WTC11 (cell line): ENCODE measurements around the gene RBM3. TPM values are rescaled to one million over a fixed set of nuclear protein-coding genes. Genes with fewer than 3 reads are reported as not detected.

ENCODE experiments used
- ATAC-seq: fragments of 200-7000 bp; cut with Tn5 transposase; 2 replicates; pipeline ENCODE4 v1.10.0; 2021; ENCODE audit warnings: mild to moderate bottlenecking, moderate library complexity
- CTCF ChIA-PET: fragments of 300-600 bp; sonication (Branson Sonifier 250); formaldehyde crosslinking; loops from one replicate; lab custom pipeline; 2021; ENCODE audit warnings: antibody characterized with exemption; lab: Charles Lee
- POLR2A ChIA-PET: fragments of 350-600 bp; sonication (Branson Sonifier 250); formaldehyde crosslinking; loops from one replicate; lab custom pipeline; 2021; ENCODE audit warnings: antibody characterized with exemption; lab: Charles Lee
- DNase-seq: peaks from one replicate; pipeline ENCODE4 v3.0.0; 2021; ENCODE audit warnings: low spot score
- H3K27ac Mint-ChIP-seq: 2 replicates; pipeline ENCODE4 v1.8.0; 2021; ENCODE audit warnings: mixed read lengths
- H3K27me3 Mint-ChIP-seq: 2 replicates; pipeline ENCODE4 v1.8.0; 2021; ENCODE audit warnings: low read depth, mild to moderate bottlenecking, moderate library complexity, mixed read lengths
- H3K36me3 Mint-ChIP-seq: 2 replicates; pipeline ENCODE4 v1.8.0; 2021; ENCODE audit warnings: mixed read lengths
- H3K4me1 Mint-ChIP-seq: 2 replicates; pipeline ENCODE4 v1.8.0; 2022; ENCODE audit warnings: mixed read lengths
- H3K4me3 Mint-ChIP-seq: 2 replicates; pipeline ENCODE4 v1.8.0; 2021; ENCODE audit warnings: mild to moderate bottlenecking, moderate library complexity, mixed read lengths
- H3K9me3 Mint-ChIP-seq: 2 replicates; pipeline ENCODE4 v1.8.0; 2021; ENCODE audit warnings: mixed read lengths
- CBFB ChIP-seq: sonication (generic); formaldehyde crosslinking; IDR thresholded peaks from 2 replicates; pipeline ENCODE4 v1.8.1; 2022; ENCODE audit warnings: mild to moderate bottlenecking, low read depth, missing genetic modification reagents
- CREM ChIP-seq: sonication (generic); formaldehyde crosslinking; IDR thresholded peaks from 2 replicates; pipeline ENCODE4 v1.8.1; 2022; ENCODE audit warnings: mild to moderate bottlenecking, missing genetic modification reagents, moderate library complexity
- FOXP1 ChIP-seq: sonication (generic); formaldehyde crosslinking; IDR thresholded peaks from 2 replicates; pipeline ENCODE4 v1.8.0; 2022; ENCODE audit warnings: missing genetic modification reagents, mild to moderate bottlenecking, moderate library complexity, borderline replicate concordance
- GABPB1 ChIP-seq: sonication (generic); formaldehyde crosslinking; IDR thresholded peaks from 2 replicates; pipeline ENCODE4 v1.8.1; 2023; ENCODE audit warnings: mild to moderate bottlenecking, missing genetic modification reagents
- RORB ChIP-seq: fragments of 250-450 bp; sonication (Bioruptor Pico); IDR thresholded peaks from 2 replicates; pipeline ENCODE4 v1.9.0; 2021; ENCODE audit warnings: mild to moderate bottlenecking
- SMAD3 ChIP-seq: sonication (generic); formaldehyde crosslinking; IDR thresholded peaks from 2 replicates; pipeline ENCODE4 v1.8.0; 2022; ENCODE audit warnings: missing genetic modification reagents, mild to moderate bottlenecking, borderline replicate concordance
- ZNF138 ChIP-seq: sonication (generic); formaldehyde crosslinking; conservative IDR thresholded peaks from 2 replicates; pipeline ENCODE4 v1.8.1; 2022; ENCODE audit warnings: mild to moderate bottlenecking, moderate library complexity, missing genetic modification reagents
- ZNF219 ChIP-seq: sonication (generic); formaldehyde crosslinking; IDR thresholded peaks from 2 replicates; pipeline ENCODE4 v1.8.0; 2023; ENCODE audit warnings: missing genetic modification reagents, mild to moderate bottlenecking, borderline replicate concordance
- ZNF416 ChIP-seq: fragments of 250-450 bp; sonication (Bioruptor Pico); IDR thresholded peaks from 2 replicates; pipeline ENCODE4 v1.9.0; 2021; ENCODE audit warnings: mild to moderate bottlenecking, inconsistent platforms
- total RNA-seq: library from RNA; stranded (reverse); gene quantifications from 3 replicates; pipeline ENCODE4 v1.2.3, GENCODE V29; 2021
- TF ChIP-seq, protein P1 (sequence below): sonication (generic); formaldehyde crosslinking; IDR thresholded peaks from 2 replicates; pipeline ENCODE4 v1.8.1; 2022; ENCODE audit warnings: low read depth, missing genetic modification reagents, borderline replicate concordance
- TF ChIP-seq, protein P2 (sequence below): sonication (generic); formaldehyde crosslinking; IDR thresholded peaks from 2 replicates; pipeline ENCODE4 v1.8.0; 2022; ENCODE audit warnings: mild to moderate bottlenecking, missing genetic modification reagents
- TF ChIP-seq, protein P3 (sequence below): sonication (generic); formaldehyde crosslinking; IDR thresholded peaks from 2 replicates; pipeline ENCODE4 v1.8.1; 2023; ENCODE audit warnings: mild to moderate bottlenecking, missing genetic modification reagents, moderate library complexity
- TF ChIP-seq, protein P4 (sequence below): sonication (generic); formaldehyde crosslinking; IDR thresholded peaks from 2 replicates; pipeline ENCODE4 v1.8.0; 2022; ENCODE audit warnings: mild to moderate bottlenecking, missing genetic modification reagents
- TF ChIP-seq, protein P5 (sequence below): sonication (generic); formaldehyde crosslinking; IDR thresholded peaks from 2 replicates; pipeline ENCODE4 v1.8.1; 2023; ENCODE audit warnings: mild to moderate bottlenecking, missing genetic modification reagents, borderline replicate concordance
- TF ChIP-seq, protein P6 (sequence below): fragments of 250-450 bp; sonication (Bioruptor Pico); conservative IDR thresholded peaks from 2 replicates; pipeline ENCODE4 v1.9.0; 2021; ENCODE audit warnings: mild to moderate bottlenecking
- TF ChIP-seq, protein P7 (sequence below): sonication (generic); formaldehyde crosslinking; IDR thresholded peaks from 2 replicates; pipeline ENCODE4 v1.8.0; 2023; ENCODE audit warnings: missing genetic modification reagents
- TF ChIP-seq, protein P8 (sequence below): sonication (generic); formaldehyde crosslinking; conservative IDR thresholded peaks from 2 replicates; pipeline ENCODE4 v1.8.1; 2023; ENCODE audit warnings: mild to moderate bottlenecking, low read depth, missing genetic modification reagents, moderate library complexity

The RBM3 gene
- total RNA-seq, 1 experiment from 2014 or later: 148 TPM

DNA sequence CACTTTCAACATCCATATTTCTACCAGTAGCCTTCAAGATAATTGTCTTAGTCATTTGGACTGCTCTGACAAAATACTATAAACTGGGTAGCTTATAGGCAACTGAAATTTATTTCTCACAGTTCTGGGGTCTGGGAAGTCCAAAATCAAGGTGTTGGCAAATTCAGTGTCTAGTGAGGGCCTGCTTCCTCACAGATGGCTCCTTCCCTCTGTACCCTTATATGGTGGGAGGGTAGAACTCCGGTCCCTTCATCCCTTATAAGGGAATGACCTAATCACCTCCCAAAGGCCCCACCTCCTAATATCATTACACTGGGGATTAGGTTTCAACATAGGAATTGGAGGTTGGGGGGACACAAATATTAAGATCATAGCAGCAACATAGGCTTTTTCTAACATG is 42.1 kb upstream of the RBM3 start:
- TF ChIP-seq, protein P1, sequence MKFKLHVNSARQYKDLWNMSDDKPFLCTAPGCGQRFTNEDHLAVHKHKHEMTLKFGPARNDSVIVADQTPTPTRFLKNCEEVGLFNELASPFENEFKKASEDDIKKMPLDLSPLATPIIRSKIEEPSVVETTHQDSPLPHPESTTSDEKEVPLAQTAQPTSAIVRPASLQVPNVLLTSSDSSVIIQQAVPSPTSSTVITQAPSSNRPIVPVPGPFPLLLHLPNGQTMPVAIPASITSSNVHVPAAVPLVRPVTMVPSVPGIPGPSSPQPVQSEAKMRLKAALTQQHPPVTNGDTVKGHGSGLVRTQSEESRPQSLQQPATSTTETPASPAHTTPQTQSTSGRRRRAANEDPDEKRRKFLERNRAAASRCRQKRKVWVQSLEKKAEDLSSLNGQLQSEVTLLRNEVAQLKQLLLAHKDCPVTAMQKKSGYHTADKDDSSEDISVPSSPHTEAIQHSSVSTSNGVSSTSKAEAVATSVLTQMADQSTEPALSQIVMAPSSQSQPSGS: no peak
- TF ChIP-seq RORB (CRISPR knock-in tag) (no peak), CREM (CRISPR knock-in tag) (no peak), SMAD3 (CRISPR knock-in tag) (no peak)
- TF ChIP-seq, protein P2, sequence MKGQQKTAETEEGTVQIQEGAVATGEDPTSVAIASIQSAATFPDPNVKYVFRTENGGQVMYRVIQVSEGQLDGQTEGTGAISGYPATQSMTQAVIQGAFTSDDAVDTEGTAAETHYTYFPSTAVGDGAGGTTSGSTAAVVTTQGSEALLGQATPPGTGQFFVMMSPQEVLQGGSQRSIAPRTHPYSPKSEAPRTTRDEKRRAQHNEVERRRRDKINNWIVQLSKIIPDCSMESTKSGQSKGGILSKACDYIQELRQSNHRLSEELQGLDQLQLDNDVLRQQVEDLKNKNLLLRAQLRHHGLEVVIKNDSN: no peak
- TF ChIP-seq, all 79 proteins: peak for 0
- Mint-ChIP-seq H3K27me3 (no peaks in the 10 kb centered on the region), H3K27ac (no peak overlapping the region; the same call in 1 of the 2 replicates), H3K4me3 (no peak overlapping the region), H3K36me3 (peaks cover 21% of the 10 kb centered on the region), H3K4me1 (no peaks in the 10 kb centered on the region), H3K9me3 (no peaks in the 10 kb centered on the region)
- CTCF ChIA-PET: no interaction called here
- no peak for ATAC-seq
- POLR2A ChIA-PET: no interaction called here
- DNase-seq: no peak

DNA sequence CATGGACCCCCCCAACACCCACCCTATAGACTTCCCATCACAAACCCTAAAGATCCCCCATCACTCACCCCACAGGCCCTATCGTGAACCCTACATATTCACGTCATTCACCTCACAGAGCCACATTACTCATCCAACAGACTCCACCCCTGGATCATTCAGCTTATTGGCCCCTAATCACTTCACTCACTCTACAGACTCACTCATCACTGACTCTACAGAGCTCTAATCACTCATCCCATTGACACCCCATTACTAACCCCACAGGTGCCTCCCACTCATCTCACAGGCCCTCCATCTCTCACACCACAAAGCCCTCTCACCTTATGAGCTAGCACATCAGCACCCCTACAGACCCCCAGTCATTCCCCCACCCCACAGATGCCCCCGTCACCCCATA is 41.1 kb upstream of the RBM3 start:
- Mint-ChIP-seq H3K27ac (no peak overlapping the region), H3K9me3 (no peaks in the 10 kb centered on the region), H3K4me1 (no peaks in the 10 kb centered on the region), H3K36me3 (peaks cover 12% of the 10 kb centered on the region), H3K4me3 (no peak overlapping the region), H3K27me3 (no peaks in the 10 kb centered on the region)
- ChIA-PET POLR2A (no interaction called here), CTCF (interaction anchor here (0.7 kb wide), 1 partner anchor 439 kb away, joined by 4 read pairs; the partner anchor contains the start of gene KCND1)
- ATAC-seq (no peak), DNase-seq (no peak)
- no peak for TF ChIP-seq GABPB1 (CRISPR knock-in tag)
- TF ChIP-seq, protein P3, sequence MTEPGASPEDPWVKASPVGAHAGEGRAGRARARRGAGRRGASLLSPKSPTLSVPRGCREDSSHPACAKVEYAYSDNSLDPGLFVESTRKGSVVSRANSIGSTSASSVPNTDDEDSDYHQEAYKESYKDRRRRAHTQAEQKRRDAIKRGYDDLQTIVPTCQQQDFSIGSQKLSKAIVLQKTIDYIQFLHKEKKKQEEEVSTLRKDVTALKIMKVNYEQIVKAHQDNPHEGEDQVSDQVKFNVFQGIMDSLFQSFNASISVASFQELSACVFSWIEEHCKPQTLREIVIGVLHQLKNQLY (CRISPR knock-in tag): no peak
- TF ChIP-seq FOXP1 (CRISPR knock-in tag): no peak
- TF ChIP-seq, protein P4, sequence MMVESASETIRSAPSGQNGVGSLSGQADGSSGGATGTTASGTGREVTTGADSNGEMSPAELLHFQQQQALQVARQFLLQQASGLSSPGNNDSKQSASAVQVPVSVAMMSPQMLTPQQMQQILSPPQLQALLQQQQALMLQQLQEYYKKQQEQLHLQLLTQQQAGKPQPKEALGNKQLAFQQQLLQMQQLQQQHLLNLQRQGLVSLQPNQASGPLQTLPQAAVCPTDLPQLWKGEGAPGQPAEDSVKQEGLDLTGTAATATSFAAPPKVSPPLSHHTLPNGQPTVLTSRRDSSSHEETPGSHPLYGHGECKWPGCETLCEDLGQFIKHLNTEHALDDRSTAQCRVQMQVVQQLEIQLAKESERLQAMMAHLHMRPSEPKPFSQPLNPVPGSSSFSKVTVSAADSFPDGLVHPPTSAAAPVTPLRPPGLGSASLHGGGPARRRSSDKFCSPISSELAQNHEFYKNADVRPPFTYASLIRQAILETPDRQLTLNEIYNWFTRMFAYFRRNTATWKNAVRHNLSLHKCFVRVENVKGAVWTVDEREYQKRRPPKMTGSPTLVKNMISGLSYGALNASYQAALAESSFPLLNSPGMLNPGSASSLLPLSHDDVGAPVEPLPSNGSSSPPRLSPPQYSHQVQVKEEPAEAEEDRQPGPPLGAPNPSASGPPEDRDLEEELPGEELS (CRISPR knock-in tag): no peak
- TF ChIP-seq ZNF138 (CRISPR knock-in tag): no peak
- TF ChIP-seq, protein P5, sequence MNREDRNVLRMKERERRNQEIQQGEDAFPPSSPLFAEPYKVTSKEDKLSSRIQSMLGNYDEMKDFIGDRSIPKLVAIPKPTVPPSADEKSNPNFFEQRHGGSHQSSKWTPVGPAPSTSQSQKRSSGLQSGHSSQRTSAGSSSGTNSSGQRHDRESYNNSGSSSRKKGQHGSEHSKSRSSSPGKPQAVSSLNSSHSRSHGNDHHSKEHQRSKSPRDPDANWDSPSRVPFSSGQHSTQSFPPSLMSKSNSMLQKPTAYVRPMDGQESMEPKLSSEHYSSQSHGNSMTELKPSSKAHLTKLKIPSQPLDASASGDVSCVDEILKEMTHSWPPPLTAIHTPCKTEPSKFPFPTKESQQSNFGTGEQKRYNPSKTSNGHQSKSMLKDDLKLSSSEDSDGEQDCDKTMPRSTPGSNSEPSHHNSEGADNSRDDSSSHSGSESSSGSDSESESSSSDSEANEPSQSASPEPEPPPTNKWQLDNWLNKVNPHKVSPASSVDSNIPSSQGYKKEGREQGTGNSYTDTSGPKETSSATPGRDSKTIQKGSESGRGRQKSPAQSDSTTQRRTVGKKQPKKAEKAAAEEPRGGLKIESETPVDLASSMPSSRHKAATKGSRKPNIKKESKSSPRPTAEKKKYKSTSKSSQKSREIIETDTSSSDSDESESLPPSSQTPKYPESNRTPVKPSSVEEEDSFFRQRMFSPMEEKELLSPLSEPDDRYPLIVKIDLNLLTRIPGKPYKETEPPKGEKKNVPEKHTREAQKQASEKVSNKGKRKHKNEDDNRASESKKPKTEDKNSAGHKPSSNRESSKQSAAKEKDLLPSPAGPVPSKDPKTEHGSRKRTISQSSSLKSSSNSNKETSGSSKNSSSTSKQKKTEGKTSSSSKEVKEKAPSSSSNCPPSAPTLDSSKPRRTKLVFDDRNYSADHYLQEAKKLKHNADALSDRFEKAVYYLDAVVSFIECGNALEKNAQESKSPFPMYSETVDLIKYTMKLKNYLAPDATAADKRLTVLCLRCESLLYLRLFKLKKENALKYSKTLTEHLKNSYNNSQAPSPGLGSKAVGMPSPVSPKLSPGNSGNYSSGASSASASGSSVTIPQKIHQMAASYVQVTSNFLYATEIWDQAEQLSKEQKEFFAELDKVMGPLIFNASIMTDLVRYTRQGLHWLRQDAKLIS (CRISPR knock-in tag): no peak
- TF ChIP-seq CBFB: no peak
- TF ChIP-seq ZNF219 (CRISPR knock-in tag): no peak
- TF ChIP-seq, protein P6, sequence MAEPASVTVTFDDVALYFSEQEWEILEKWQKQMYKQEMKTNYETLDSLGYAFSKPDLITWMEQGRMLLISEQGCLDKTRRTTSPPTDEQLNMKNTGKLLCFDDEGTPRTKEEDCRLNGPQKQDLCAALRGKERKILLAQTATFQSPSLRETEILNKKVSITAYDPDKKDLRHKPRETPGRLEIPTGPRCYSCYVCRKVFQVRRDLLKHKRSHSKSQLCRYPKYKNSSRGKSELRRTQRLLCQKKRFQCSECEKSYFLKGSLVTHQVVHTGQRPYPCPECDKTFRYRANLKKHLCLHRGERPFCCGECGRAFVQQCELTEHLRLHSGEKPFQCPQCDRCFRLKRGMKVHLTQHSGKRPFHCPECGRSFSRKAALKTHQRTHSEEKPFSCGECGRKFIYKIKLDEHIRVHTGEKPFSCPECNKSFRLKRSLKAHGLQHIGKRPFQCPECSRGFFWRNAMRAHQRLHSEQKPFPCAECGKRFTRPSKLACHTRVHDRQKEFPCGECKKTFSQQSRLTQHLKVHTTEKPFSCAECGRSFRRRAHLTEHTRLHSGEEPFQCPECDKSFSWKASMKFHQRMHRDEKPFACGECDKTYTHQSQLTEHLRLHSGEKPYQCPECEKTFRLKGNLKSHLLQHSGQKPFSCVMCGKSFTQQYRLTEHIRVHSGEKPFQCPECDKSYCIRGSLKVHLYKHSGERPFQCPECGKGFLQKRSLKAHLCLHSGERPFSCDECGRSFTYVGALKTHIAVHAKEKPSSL (CRISPR knock-in tag): no peak
- TF ChIP-seq, protein P7, sequence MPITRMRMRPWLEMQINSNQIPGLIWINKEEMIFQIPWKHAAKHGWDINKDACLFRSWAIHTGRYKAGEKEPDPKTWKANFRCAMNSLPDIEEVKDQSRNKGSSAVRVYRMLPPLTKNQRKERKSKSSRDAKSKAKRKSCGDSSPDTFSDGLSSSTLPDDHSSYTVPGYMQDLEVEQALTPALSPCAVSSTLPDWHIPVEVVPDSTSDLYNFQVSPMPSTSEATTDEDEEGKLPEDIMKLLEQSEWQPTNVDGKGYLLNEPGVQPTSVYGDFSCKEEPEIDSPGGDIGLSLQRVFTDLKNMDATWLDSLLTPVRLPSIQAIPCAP (CRISPR knock-in tag): no peak
- TF ChIP-seq ZNF416 (CRISPR knock-in tag): no peak
- TF ChIP-seq, protein P8, sequence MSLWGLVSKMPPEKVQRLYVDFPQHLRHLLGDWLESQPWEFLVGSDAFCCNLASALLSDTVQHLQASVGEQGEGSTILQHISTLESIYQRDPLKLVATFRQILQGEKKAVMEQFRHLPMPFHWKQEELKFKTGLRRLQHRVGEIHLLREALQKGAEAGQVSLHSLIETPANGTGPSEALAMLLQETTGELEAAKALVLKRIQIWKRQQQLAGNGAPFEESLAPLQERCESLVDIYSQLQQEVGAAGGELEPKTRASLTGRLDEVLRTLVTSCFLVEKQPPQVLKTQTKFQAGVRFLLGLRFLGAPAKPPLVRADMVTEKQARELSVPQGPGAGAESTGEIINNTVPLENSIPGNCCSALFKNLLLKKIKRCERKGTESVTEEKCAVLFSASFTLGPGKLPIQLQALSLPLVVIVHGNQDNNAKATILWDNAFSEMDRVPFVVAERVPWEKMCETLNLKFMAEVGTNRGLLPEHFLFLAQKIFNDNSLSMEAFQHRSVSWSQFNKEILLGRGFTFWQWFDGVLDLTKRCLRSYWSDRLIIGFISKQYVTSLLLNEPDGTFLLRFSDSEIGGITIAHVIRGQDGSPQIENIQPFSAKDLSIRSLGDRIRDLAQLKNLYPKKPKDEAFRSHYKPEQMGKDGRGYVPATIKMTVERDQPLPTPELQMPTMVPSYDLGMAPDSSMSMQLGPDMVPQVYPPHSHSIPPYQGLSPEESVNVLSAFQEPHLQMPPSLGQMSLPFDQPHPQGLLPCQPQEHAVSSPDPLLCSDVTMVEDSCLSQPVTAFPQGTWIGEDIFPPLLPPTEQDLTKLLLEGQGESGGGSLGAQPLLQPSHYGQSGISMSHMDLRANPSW (CRISPR knock-in tag): no peak
